B cell (primary cell): ENCODE results near the gene LRRC37A3. TPM values are rescaled to one million over a fixed set of nuclear protein-coding genes. Genes with fewer than 3 reads are reported as not detected.

ENCODE experiments used
- ATAC-seq: fragments of 200-7000 bp; cut with Tn5 transposase; one replicate; pipeline ENCODE4 v1.10.0; 2021; ENCODE audit warnings: low read depth, mild to moderate bottlenecking, moderate number of reproducible peaks, moderate library complexity
- CTCF ChIA-PET: fragments of 350-600 bp; sonication (Branson Sonifier 250); formaldehyde crosslinking; loops from one replicate; lab custom pipeline; 2021; ENCODE audit warnings: antibody characterized with exemption, inconsistent platforms; lab: Charles Lee
- POLR2A ChIA-PET: fragments of 350-600 bp; sonication (Branson Sonifier 250); formaldehyde crosslinking; loops from one replicate; lab custom pipeline; 2021; ENCODE audit warnings: antibody characterized with exemption; lab: Charles Lee
- DNase-seq: peaks from one replicate; pipeline ENCODE4 v3.0.0; 2013
- H2AFZ ChIP-seq: 2 replicates; pipeline ENCODE4 v1.6.1; 2012; ENCODE audit warnings: mild to moderate bottlenecking, low read depth, low read length; ENCODE audit not compliant: insufficient read depth, poor library complexity, severe bottlenecking
- H3K27ac ChIP-seq, 2 donors: 1 replicate in 1 of 2; 2 replicates in 1 of 2; pipeline ENCODE4 v1.5.1; 2012 to 2013; ENCODE audit warnings: low read length in 2 of 2, mild to moderate bottlenecking in 2 of 2, moderate library complexity in 1 of 2
- H3K27me3 ChIP-seq, 4 experiments: fragments of 200-600 bp in 1 of 4; sonication (generic) in 1 of 4; replicated peaks in 1 of 4; 1 replicate in 2 of 4; 2 replicates in 2 of 4; pipeline versions ENCODE4 v1.6.1 to v1.7.0; 2013 to 2016; ENCODE audit warnings: low read length in 3 of 4, mild to moderate bottlenecking in 2 of 4, mixed read lengths in 1 of 4, moderate library complexity in 1 of 4; ENCODE audit not compliant: insufficient read depth in 4 of 4, control insufficient read depth in 3 of 4; ENCODE audit errors: control extremely low read depth in 1 of 4
- H3K36me3 ChIP-seq, 2 experiments: replicated peaks in 1 of 2; 1 replicate in 1 of 2; 2 replicates in 1 of 2; pipeline versions ENCODE4 v1.6.1 to v1.7.1; 2013; ENCODE audit warnings: low read length in 1 of 2; ENCODE audit not compliant: insufficient read depth in 2 of 2, control insufficient read depth in 1 of 2; ENCODE audit errors: control extremely low read depth in 1 of 2, extremely low read depth in 1 of 2
- H3K4me1 ChIP-seq, 2 donors: fragments of 200-600 bp in 1 of 2; sonication (generic) in 1 of 2; 1 replicate in 1 of 2; 2 replicates in 1 of 2; pipeline versions ENCODE4 v1.5.1 to v1.6.1; 2013 to 2017; ENCODE audit warnings: low read length in 2 of 2; ENCODE audit not compliant: control insufficient read depth in 2 of 2, insufficient read depth in 2 of 2
- H3K4me2 ChIP-seq: replicated peaks from 2 replicates; pipeline ENCODE3; 2012; ENCODE audit warnings: mild to moderate bottlenecking, low read depth, low read length; ENCODE audit not compliant: poor library complexity, severe bottlenecking
- H3K4me3 ChIP-seq, 5 experiments: fragments of 200-600 bp in 1 of 5; sonication (generic) in 1 of 5; 1 replicate in 3 of 5; 2 replicates in 2 of 5; pipeline versions ENCODE4 v1.5.1 to v1.7.0; 2011 to 2016; ENCODE audit warnings: low read length in 4 of 5, mild to moderate bottlenecking in 4 of 5, low read depth in 2 of 5, control low read depth in 1 of 5, moderate library complexity in 1 of 5; ENCODE audit not compliant: insufficient read depth in 1 of 5; ENCODE audit errors: control extremely low read depth in 1 of 5, extremely low read depth in 1 of 5
- H3K79me2 ChIP-seq: fragments of 200-600 bp; sonication (generic); one replicate; pipeline ENCODE4 v1.6.0; 2016; ENCODE audit warnings: low read length; ENCODE audit not compliant: control insufficient read depth, insufficient read depth
- H3K9ac ChIP-seq: fragments of 200-600 bp; sonication (generic); 2 replicates; pipeline ENCODE4 v1.6.1; 2017; ENCODE audit warnings: mild to moderate bottlenecking, low read length, moderate library complexity
- H3K9me3 ChIP-seq, 3 donors: one replicate each; pipeline versions ENCODE4 v1.6.1 to v1.7.1; 2013; ENCODE audit warnings: low read length in 2 of 3; ENCODE audit not compliant: control insufficient read depth in 2 of 3, insufficient read depth in 1 of 3; ENCODE audit errors: control extremely low read depth in 1 of 3
- H4K20me1 ChIP-seq: 2 replicates; pipeline ENCODE4 v1.6.0; 2012; ENCODE audit warnings: mild to moderate bottlenecking, low read length; ENCODE audit not compliant: insufficient read depth, control insufficient read depth, poor library complexity, severe bottlenecking
- H3K27ac Mint-ChIP-seq: one replicate; pipeline ENCODE4 v1.8.0; 2021; ENCODE audit warnings: mixed read lengths
- H3K27me3 Mint-ChIP-seq: one replicate; pipeline ENCODE4 v1.8.0; 2021; ENCODE audit warnings: mixed read lengths
- H3K4me1 Mint-ChIP-seq: one replicate; pipeline ENCODE4 v1.8.0; 2021; ENCODE audit warnings: mixed read lengths
- H3K4me3 Mint-ChIP-seq: one replicate; pipeline ENCODE4 v1.8.0; 2021; ENCODE audit warnings: mixed read lengths
- H3K9me3 Mint-ChIP-seq: one replicate; pipeline ENCODE4 v1.8.0; 2022; ENCODE audit warnings: mixed read lengths; ENCODE audit not compliant: insufficient read depth
- CTCF ChIP-seq: fragments of 200-600 bp; IDR thresholded peaks from one replicate; pipeline ENCODE4 v1.8.0; 2022; ENCODE audit warnings: antibody characterized with exemption, mild to moderate bottlenecking
- EZH2 ChIP-seq: IDR thresholded peaks from 2 replicates; pipeline ENCODE4 v1.6.1; 2012; ENCODE audit warnings: borderline replicate concordance, low read depth, mild to moderate bottlenecking, moderate library complexity, low read length; ENCODE audit not compliant: insufficient read depth, poor library complexity, severe bottlenecking
- WGBS: methylation state at CpG from one replicate; pipeline ENCODE4 v1.1.5; 2013; ENCODE audit warnings: missing lambda C conversion rate; ENCODE audit not compliant: insufficient coverage; 5-methylcytosine and 5-hydroxymethylcytosine counted together
- intact Hi-C: fragments of 100-400 bp; cut with micrococcal nuclease; formaldehyde crosslinking; loops from one replicate; pipeline ENCODE4 v1.10.0; 2022
- polyA plus RNA-seq: library from polyadenylated mRNA; depleted of rRNA; stranded (reverse); fragments of >200 nt; gene quantifications from 2 replicates; pipeline ENCODE4 v1.2.3, GENCODE V29; 2012
- total RNA-seq, 2 donors: library from RNA; stranded (reverse); fragments of 120-200 nt in 1 of 2; gene quantifications; 1 replicate in 1 of 2; 2 replicates in 1 of 2; pipeline versions ENCODE4 v1.2.3 to v1.2.4, GENCODE V29; 2013 to 2022

LRRC37A3 gene
- total and polyA plus RNA-seq, 2 donors (not counting 1 experiment from before 2014, with no cell fraction given): 5.3 to 67.2 TPM

- Mint-ChIP-seq H3K27ac (no peak overlapping the region), H3K4me3 (no peak overlapping the region), H3K27me3 (no peaks in the 10 kb centered on the region), H3K9me3 (no peaks in the 10 kb centered on the region), H3K4me1 (no peaks in the 10 kb centered on the region)
- 93% methylated on average over 3 of the region's 5 CpGs for WGBS
- no peaks in the 10 kb centered on the region for H3K36me3 ChIP-seq
- no peak overlapping the region for H3K27ac ChIP-seq
- intact Hi-C loops: no loop called here
- no peak for TF ChIP-seq CTCF
- TF ChIP-seq EZH2: no peak
- no peaks in the 10 kb centered on the region for H3K9me3 ChIP-seq
- no peak overlapping the region for H3K9ac ChIP-seq
- H3K27me3 ChIP-seq: no peaks in the 10 kb centered on the region
- H2AFZ ChIP-seq: no peak overlapping the region
- H3K4me2 ChIP-seq: no peak overlapping the region
- no peak overlapping the region for H3K4me3 ChIP-seq
- H3K79me2 ChIP-seq: no peaks in the 10 kb centered on the region
- DNase-seq (no peak), ATAC-seq (no peak)
- CTCF ChIA-PET: no interaction called here
- H3K4me1 ChIP-seq: no peaks in the 10 kb centered on the region
- POLR2A ChIA-PET: no interaction called here
- H4K20me1 ChIP-seq: no peaks in the 10 kb centered on the region
These were observed 31.6 kb upstream of the LRRC37A3 start for GRCh38 chr17:64950871-64951270.

GRCh38 chr17:64947152-64947551, 27.9 kb upstream of the LRRC37A3 start:
- H4K20me1 ChIP-seq: no peaks in the 10 kb centered on the region
- no peak overlapping the region for H3K4me2 ChIP-seq
- DNase-seq: no peak
- no peaks in the 10 kb centered on the region for H3K9me3 ChIP-seq
- ChIA-PET POLR2A (no interaction called here), CTCF (no interaction called here)
- intact Hi-C loops: no loop called here
- H3K36me3 ChIP-seq: no peaks in the 10 kb centered on the region
- H3K27ac ChIP-seq: no peak overlapping the region
- no peak for ATAC-seq
- H3K79me2 ChIP-seq: no peaks in the 10 kb centered on the region
- H3K4me1 ChIP-seq: no peaks in the 10 kb centered on the region
- H3K27me3 ChIP-seq: no peaks in the 10 kb centered on the region
- H3K9me3 Mint-ChIP-seq: no peaks in the 10 kb centered on the region
- no peak overlapping the region for H3K9ac ChIP-seq
- no peak overlapping the region for H2AFZ ChIP-seq
- no peak overlapping the region for H3K4me3 ChIP-seq
- TF ChIP-seq EZH2 (no peak), CTCF (no peak)
- no peak overlapping the region for H3K27ac Mint-ChIP-seq
- H3K4me3 Mint-ChIP-seq: no peak overlapping the region
- no peaks in the 10 kb centered on the region for H3K4me1 Mint-ChIP-seq
- no peaks in the 10 kb centered on the region for H3K27me3 Mint-ChIP-seq
